ENCODE results near the gene TRMT13. TPM values are rescaled to one million over a fixed set of nuclear protein-coding genes. Genes with fewer than 3 reads are reported as not detected.

The TRMT13 gene
- total and polyA plus RNA-seq, 4 donors, result 7.6 to 45.1 (median 12.3) TPM

GRCh38 chr1:100109554-100110066, 23.4 kb upstream of the TRMT13 start:
- Histone ChIP-seq H3K27ac (ENCODE audit: low read depth in 1 of 2, low read length in 1 of 2) (no peak overlapping the region), H3K4me1 (ENCODE audit: control insufficient read depth in 5 of 5, insufficient read depth in 5 of 5, low read length in 5 of 5) (no peaks in the 10 kb centered on the region), H3K9me3 (ENCODE audit: control insufficient read depth in 4 of 4, insufficient read depth in 3 of 4, low read length in 3 of 4) (no peaks in the 10 kb centered on the region), H3K9ac (ENCODE audit: insufficient read depth in 1 of 2, low read length in 2 of 2) (no peak overlapping the region), H3K36me3 (ENCODE audit: control insufficient read depth in 4 of 4, insufficient read depth in 4 of 4, low read length in 4 of 4) (peaks cover 0 to 9% (median 4%) of the 10 kb centered on the region in 4 donors), H3K4me3 (no peak overlapping the region), H3K27me3 (ENCODE audit: control insufficient read depth in 3 of 3, insufficient read depth in 3 of 3, low read length in 2 of 3) (no peaks in the 10 kb centered on the region)
- TF ChIP-seq, protein P1, sequence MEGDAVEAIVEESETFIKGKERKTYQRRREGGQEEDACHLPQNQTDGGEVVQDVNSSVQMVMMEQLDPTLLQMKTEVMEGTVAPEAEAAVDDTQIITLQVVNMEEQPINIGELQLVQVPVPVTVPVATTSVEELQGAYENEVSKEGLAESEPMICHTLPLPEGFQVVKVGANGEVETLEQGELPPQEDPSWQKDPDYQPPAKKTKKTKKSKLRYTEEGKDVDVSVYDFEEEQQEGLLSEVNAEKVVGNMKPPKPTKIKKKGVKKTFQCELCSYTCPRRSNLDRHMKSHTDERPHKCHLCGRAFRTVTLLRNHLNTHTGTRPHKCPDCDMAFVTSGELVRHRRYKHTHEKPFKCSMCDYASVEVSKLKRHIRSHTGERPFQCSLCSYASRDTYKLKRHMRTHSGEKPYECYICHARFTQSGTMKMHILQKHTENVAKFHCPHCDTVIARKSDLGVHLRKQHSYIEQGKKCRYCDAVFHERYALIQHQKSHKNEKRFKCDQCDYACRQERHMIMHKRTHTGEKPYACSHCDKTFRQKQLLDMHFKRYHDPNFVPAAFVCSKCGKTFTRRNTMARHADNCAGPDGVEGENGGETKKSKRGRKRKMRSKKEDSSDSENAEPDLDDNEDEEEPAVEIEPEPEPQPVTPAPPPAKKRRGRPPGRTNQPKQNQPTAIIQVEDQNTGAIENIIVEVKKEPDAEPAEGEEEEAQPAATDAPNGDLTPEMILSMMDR (IDR thresholded peaks at IDR 0.05; ENCODE audit: control extremely low read depth, extremely low read depth), result no peak
- DNase-seq, result no peak
- ATAC-seq (ENCODE audit: insufficient read depth, low FRiP score), result no peak

DNA sequence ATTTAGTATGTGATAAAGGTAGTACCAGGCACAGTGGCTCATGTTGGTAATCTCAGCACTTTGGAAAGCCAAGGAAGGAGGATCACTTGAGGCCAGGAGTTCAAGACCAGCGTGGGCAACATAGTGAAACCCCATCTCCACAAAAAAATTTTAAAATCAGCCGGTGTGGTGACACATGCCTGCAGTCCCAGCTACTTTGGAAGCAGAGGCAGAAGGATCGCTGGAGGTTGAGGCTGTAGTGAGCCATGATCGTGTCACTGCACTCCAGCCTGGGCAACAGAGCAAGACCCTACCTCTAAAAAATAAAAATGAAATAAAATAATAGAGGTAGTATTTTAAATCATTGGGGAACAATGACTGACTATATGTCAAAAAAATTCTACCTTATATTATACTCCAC, 17.4 kb upstream of the TRMT13 start:
- Histone ChIP-seq H3K9ac (ENCODE audit: insufficient read depth in 1 of 2, low read length in 2 of 2) (no peak overlapping the region), H3K36me3 (ENCODE audit: control insufficient read depth in 4 of 4, insufficient read depth in 4 of 4, low read length in 4 of 4) (peaks cover 0 to 8% (median 2%) of the 10 kb centered on the region in 4 donors), H3K4me1 (ENCODE audit: control insufficient read depth in 5 of 5, insufficient read depth in 5 of 5, low read length in 5 of 5) (no peaks in the 10 kb centered on the region), H3K4me3 (no peak overlapping the region), H3K27me3 (ENCODE audit: control insufficient read depth in 3 of 3, insufficient read depth in 3 of 3, low read length in 2 of 3) (no peaks in the 10 kb centered on the region), H3K27ac (ENCODE audit: low read depth in 1 of 2, low read length in 1 of 2) (no peak overlapping the region), H3K9me3 (ENCODE audit: control insufficient read depth in 4 of 4, insufficient read depth in 3 of 4, low read length in 3 of 4) (no peaks in the 10 kb centered on the region)
- ATAC-seq (ENCODE audit: insufficient read depth, low FRiP score) (no peak), DNase-seq (no peak)
- WGBS, 2 donors, result 97% methylated on average over 4 of the region's 4 CpGs
- TF ChIP-seq, protein P1 (IDR thresholded peaks at IDR 0.05; ENCODE audit: control extremely low read depth, extremely low read depth), result no peak

- ATAC-seq (ENCODE audit: insufficient read depth, low FRiP score) (no peak), DNase-seq (no peak)
- no peaks in the 10 kb centered on the region for H3K27me3 ChIP-seq (ENCODE audit: control insufficient read depth in 3 of 3, insufficient read depth in 3 of 3, low read length in 2 of 3)
- WGBS, 2 donors, result 88 to 95% methylated on average over 1 of the region's 1 CpG
- H3K36me3 ChIP-seq (ENCODE audit: control insufficient read depth in 4 of 4, insufficient read depth in 4 of 4, low read length in 4 of 4), result peaks cover 0 to 8% (median 2%) of the 10 kb centered on the region in 4 donors
- no peaks in the 10 kb centered on the region for H3K9me3 ChIP-seq (ENCODE audit: control insufficient read depth in 4 of 4, insufficient read depth in 3 of 4, low read length in 3 of 4)
- H3K4me1 ChIP-seq (ENCODE audit: control insufficient read depth in 5 of 5, insufficient read depth in 5 of 5, low read length in 5 of 5), result no peaks in the 10 kb centered on the region
- no peak overlapping the region for H3K4me3 ChIP-seq
- H3K9ac ChIP-seq (ENCODE audit: insufficient read depth in 1 of 2, low read length in 2 of 2), result no peak overlapping the region
- TF ChIP-seq, protein P1 (IDR thresholded peaks at IDR 0.05; ENCODE audit: control extremely low read depth, extremely low read depth), result no peak
- H3K27ac ChIP-seq (ENCODE audit: low read depth in 1 of 2, low read length in 1 of 2), result no peak overlapping the region
These were observed 10.8 kb upstream of the TRMT13 start for GRCh38 chr1:100122177-100122576.

- peaks cover 0 to 14% (median 2%) of the 10 kb centered on the region in 5 donors for H3K4me1 ChIP-seq (ENCODE audit: control insufficient read depth in 5 of 5, insufficient read depth in 5 of 5, low read length in 5 of 5)
- WGBS, 2 donors, result 80% methylated on average over 1 of the region's 1 CpG
- H3K27ac ChIP-seq (ENCODE audit: low read depth in 1 of 2, low read length in 1 of 2), result no peak overlapping the region
- ATAC-seq (ENCODE audit: insufficient read depth, low FRiP score), result no peak
- H3K4me3 ChIP-seq, result no peak overlapping the region
- H3K9me3 ChIP-seq (ENCODE audit: control insufficient read depth in 4 of 4, insufficient read depth in 3 of 4, low read length in 3 of 4), result no peaks in the 10 kb centered on the region
- H3K9ac ChIP-seq (ENCODE audit: insufficient read depth in 1 of 2, low read length in 2 of 2), result no peak overlapping the region
- TF ChIP-seq, protein P1 (IDR thresholded peaks at IDR 0.05; ENCODE audit: control extremely low read depth, extremely low read depth), result no peak
- no peak for DNase-seq
- H3K27me3 ChIP-seq (ENCODE audit: control insufficient read depth in 3 of 3, insufficient read depth in 3 of 3, low read length in 2 of 3), result no peaks in the 10 kb centered on the region
- no peaks in the 10 kb centered on the region for H3K36me3 ChIP-seq (ENCODE audit: control insufficient read depth in 4 of 4, insufficient read depth in 4 of 4, low read length in 4 of 4)
These were observed 5.7 kb upstream of the TRMT13 start for GRCh38 chr1:100127226-100127625.
